HG03103 (cell line): ENCODE measurements around the gene HLTF.
"Not testable (repeated sequence)": the region's sequence is repeated elsewhere in the genome, so short reads cannot be mapped to it uniquely, and the experiment has no call there.

Experiments
- ATAC-seq: cut with Tn5 transposase; IDR thresholded peaks from one replicate; pipeline ENCODE4 v1.9.1; 2021; ENCODE audit warnings: low read depth; ENCODE audit not compliant: unreplicated experiment

The HLTF gene

DNA sequence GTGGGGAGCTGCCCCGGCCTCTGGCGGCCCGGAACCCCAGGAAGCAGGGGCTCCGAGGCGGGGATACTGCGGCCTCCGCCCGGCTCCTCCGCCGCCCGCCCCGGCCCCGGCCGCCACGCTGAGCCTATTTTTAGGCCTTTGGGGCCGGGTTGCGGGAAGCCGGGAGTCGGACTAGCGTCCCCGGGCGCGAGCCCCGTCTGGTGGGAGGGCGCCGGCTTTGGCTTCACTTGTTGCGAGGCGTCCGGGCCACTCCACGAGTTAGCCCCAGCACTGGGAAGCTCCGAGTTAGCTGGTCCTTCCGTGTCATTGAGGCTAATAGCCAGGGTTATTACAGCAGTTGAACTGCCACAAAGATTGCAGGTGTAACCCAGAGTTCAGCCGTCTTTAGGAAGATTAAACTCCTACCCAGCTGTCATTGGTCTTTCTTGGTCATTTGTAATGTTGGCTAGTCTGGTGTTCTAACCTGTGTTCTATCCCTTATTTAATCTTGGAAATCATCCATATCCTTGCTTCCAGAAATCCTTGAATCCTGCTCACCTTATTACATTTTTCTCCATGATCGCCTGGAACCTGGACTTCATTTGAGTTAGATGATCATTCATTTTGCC, 94.2 kb downstream of the HLTF start:
- peak; percentile 28 for ATAC-seq

DNA sequence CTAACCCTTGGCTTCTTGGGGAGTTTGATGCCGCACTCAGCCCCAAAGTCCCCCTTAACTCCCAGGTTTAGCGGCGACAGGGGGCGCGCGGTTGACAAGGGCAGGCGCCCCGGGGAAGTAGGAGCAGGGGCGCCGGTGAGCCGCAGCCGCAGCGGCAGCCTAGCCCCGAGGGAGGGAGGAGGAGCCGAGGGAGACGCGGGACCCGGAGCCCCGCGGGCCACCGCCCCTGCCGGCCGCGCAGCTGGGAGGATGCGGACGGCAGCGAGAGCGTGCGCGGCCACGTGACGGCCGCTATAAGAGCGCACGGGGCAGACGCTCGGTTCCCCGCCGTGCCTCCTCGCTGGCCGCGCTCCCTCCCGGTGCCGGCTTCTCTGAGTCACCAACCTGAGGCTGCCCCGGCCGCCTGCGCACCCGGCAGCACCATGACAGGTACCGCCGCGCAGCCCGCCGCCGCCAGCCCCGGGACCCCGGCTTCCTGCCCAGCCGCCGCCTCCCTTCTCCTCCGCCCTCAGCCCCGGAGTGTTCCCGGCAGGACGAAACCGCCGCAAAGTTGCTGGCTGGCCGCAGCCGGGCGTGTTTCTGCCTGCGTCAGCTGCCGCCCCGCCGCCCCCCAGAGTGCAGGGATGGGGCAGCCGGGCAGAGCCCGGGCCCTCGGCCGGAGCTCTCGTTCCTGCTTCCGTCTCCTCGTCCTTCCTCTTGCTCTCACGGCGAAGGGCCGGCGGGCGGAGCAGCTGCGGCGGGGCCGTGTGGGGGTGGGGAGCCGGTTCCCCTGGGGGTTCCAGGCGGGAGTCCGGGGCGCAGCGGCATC, 94.9 kb downstream of the HLTF start, which contains the start of gene GYG1:
TSS of gene GYG1 (plus strand) at position 322 of the 808 bp plus-strand sequence. CDS start at position 423, 101 bp downstream.
- peak; percentile 84 for ATAC-seq

DNA sequence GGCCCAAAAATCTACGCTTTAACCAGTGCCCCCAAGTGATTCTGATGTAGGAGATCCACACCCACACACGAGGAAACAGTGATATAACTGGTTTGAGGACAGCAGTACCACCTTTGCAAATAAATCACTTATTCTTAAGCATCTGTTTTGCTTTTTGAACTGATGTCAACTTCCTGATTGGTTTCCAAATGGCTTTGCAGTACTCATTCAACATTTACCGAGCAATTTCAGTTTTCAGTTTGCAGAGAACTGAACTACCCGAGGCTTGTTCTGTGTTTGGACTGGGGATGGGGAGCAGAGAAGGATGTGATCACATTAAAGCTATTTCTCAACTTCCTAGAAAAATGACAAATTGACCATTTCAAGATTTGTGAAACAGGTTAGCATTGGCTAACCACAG, 96.1 kb downstream of the HLTF start:
- peak; percentile 16 for ATAC-seq

DNA sequence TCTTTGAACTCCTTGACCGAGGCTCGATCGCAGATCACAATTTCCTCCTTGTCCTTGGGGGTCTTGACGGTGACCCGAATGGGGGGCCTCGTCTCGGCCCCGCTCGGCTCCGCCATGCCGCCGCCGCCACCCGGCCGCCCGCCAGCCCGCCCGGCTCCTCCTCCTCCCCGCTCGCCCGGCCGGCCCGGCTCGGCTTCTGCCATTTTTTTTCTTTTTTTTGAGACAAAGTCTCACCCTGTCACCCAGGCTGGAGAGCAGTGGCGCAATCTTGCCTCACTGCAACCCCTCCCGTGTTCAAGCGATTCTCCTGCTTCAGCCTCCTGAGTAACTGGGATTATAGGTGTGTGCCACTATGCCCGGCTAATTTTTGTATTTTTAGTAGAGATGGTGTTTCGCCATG, 98.8 kb downstream of the HLTF start:
- ATAC-seq: not testable (repeated sequence)

DNA sequence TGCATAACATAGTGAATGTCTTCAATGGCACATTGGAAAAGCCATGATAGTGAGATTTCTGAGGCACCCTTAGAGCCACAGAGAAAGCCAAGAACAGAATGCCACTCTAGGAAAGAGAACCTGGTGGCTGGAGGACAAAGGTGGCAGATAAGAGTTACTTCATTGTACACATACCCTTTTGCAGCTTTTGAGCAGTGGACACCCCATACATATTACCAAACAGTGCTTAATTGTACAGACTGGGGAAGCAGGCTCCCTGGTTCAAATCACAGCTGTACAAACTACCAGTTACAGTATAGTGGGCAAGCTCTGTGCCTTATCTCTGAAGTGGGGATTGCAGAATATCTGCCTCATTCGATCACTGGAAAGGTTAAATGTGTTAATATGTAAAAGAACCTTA, 105.1 kb downstream of the HLTF start:
- ATAC-seq: no peak
